Neural progenitor cell (in vitro differentiated cells): Measurements from ENCODE around the gene GPRIN3.

Source experiments
- CTCF ChIP-seq: fragments of 200-600 bp; sonication (generic); IDR thresholded peaks from 2 replicates; pipeline ENCODE4 v1.5.1; 2017; ENCODE audit warnings: antibody characterized with exemption, mild to moderate bottlenecking
- EZH2 ChIP-seq: fragments of 200-600 bp; sonication (generic); IDR thresholded peaks from 2 replicates; pipeline ENCODE4 v1.6.1; 2017; ENCODE audit warnings: antibody characterized with exemption, mild to moderate bottlenecking, moderate library complexity

- TF ChIP-seq CTCF: no peak
- TF ChIP-seq EZH2: no peak
Observed at GRCh38 chr4:89245459-89245858, 62.1 kb downstream of the GPRIN3 start.
